ENCODE data around the gene NKAIN2.

DNA sequence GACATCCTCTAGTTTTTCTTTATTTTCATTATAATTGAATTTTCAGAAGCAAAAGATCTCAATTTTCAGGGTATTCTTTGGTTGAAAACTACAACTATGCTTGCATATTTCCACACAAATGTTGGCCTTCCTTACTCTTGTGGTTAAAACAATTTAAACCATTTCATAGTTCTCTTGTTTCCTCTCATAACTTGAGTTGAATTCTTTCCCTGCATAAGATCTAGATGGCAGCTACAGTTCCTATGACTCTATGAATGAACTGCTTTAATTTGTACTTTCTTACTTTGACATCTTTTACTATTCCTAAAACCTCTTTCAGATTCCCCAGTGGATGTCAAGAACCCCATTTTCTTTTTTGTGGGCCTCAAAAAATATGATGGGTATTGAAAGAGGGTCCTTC is 564.5 kb downstream of the NKAIN2 start:
- TF ChIP-seq MYC (IDR thresholded peaks at IDR 0.05; ENCODE audit: low read depth, low read length) (no peak), MYC (CRISPR knock-in tag; IDR thresholded peaks at IDR 0.05; ENCODE audit: borderline replicate concordance, low read depth) (no peak), ILK (tag; IDR thresholded peaks at IDR 0.05; ENCODE audit: borderline replicate concordance, low read depth) (no peak), ZNF232 (CRISPR knock-in tag; IDR thresholded peaks at IDR 0.05) (no peak), REST (IDR thresholded peaks at IDR 0.05; ENCODE audit: borderline replicate concordance) (no peak), REST (CRISPR knock-in tag; IDR thresholded peaks at IDR 0.05; ENCODE audit: low read depth) (no peak), MAX (CRISPR knock-in tag; IDR thresholded peaks at IDR 0.05) (no peak), RNF2 (IDR thresholded peaks at IDR 0.05) (no peak)
- TF ChIP-seq, protein P1, sequence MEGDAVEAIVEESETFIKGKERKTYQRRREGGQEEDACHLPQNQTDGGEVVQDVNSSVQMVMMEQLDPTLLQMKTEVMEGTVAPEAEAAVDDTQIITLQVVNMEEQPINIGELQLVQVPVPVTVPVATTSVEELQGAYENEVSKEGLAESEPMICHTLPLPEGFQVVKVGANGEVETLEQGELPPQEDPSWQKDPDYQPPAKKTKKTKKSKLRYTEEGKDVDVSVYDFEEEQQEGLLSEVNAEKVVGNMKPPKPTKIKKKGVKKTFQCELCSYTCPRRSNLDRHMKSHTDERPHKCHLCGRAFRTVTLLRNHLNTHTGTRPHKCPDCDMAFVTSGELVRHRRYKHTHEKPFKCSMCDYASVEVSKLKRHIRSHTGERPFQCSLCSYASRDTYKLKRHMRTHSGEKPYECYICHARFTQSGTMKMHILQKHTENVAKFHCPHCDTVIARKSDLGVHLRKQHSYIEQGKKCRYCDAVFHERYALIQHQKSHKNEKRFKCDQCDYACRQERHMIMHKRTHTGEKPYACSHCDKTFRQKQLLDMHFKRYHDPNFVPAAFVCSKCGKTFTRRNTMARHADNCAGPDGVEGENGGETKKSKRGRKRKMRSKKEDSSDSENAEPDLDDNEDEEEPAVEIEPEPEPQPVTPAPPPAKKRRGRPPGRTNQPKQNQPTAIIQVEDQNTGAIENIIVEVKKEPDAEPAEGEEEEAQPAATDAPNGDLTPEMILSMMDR (IDR thresholded peaks at IDR 0.05 in 2 of 3, conservative IDR thresholded peaks at IDR 0.05 in 1 of 3; ENCODE audit: insufficient read depth in 2 of 3, low read depth in 1 of 3, low read length in 3 of 3) = no peak
- TF ChIP-seq, protein P2, sequence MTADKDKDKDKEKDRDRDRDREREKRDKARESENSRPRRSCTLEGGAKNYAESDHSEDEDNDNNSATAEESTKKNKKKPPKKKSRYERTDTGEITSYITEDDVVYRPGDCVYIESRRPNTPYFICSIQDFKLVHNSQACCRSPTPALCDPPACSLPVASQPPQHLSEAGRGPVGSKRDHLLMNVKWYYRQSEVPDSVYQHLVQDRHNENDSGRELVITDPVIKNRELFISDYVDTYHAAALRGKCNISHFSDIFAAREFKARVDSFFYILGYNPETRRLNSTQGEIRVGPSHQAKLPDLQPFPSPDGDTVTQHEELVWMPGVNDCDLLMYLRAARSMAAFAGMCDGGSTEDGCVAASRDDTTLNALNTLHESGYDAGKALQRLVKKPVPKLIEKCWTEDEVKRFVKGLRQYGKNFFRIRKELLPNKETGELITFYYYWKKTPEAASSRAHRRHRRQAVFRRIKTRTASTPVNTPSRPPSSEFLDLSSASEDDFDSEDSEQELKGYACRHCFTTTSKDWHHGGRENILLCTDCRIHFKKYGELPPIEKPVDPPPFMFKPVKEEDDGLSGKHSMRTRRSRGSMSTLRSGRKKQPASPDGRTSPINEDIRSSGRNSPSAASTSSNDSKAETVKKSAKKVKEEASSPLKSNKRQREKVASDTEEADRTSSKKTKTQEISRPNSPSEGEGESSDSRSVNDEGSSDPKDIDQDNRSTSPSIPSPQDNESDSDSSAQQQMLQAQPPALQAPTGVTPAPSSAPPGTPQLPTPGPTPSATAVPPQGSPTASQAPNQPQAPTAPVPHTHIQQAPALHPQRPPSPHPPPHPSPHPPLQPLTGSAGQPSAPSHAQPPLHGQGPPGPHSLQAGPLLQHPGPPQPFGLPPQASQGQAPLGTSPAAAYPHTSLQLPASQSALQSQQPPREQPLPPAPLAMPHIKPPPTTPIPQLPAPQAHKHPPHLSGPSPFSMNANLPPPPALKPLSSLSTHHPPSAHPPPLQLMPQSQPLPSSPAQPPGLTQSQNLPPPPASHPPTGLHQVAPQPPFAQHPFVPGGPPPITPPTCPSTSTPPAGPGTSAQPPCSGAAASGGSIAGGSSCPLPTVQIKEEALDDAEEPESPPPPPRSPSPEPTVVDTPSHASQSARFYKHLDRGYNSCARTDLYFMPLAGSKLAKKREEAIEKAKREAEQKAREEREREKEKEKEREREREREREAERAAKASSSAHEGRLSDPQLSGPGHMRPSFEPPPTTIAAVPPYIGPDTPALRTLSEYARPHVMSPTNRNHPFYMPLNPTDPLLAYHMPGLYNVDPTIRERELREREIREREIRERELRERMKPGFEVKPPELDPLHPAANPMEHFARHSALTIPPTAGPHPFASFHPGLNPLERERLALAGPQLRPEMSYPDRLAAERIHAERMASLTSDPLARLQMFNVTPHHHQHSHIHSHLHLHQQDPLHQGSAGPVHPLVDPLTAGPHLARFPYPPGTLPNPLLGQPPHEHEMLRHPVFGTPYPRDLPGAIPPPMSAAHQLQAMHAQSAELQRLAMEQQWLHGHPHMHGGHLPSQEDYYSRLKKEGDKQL (CRISPR knock-in tag; IDR thresholded peaks at IDR 0.05; ENCODE audit: borderline replicate concordance) = no peak
- TF ChIP-seq, protein P3, sequence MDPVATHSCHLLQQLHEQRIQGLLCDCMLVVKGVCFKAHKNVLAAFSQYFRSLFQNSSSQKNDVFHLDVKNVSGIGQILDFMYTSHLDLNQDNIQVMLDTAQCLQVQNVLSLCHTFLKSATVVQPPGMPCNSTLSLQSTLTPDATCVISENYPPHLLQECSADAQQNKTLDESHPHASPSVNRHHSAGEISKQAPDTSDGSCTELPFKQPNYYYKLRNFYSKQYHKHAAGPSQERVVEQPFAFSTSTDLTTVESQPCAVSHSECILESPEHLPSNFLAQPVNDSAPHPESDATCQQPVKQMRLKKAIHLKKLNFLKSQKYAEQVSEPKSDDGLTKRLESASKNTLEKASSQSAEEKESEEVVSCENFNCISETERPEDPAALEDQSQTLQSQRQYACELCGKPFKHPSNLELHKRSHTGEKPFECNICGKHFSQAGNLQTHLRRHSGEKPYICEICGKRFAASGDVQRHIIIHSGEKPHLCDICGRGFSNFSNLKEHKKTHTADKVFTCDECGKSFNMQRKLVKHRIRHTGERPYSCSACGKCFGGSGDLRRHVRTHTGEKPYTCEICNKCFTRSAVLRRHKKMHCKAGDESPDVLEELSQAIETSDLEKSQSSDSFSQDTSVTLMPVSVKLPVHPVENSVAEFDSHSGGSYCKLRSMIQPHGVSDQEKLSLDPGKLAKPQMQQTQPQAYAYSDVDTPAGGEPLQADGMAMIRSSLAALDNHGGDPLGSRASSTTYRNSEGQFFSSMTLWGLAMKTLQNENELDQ (CRISPR knock-in tag; IDR thresholded peaks at IDR 0.05; ENCODE audit: borderline replicate concordance) = no peak
- TF ChIP-seq, protein P4, sequence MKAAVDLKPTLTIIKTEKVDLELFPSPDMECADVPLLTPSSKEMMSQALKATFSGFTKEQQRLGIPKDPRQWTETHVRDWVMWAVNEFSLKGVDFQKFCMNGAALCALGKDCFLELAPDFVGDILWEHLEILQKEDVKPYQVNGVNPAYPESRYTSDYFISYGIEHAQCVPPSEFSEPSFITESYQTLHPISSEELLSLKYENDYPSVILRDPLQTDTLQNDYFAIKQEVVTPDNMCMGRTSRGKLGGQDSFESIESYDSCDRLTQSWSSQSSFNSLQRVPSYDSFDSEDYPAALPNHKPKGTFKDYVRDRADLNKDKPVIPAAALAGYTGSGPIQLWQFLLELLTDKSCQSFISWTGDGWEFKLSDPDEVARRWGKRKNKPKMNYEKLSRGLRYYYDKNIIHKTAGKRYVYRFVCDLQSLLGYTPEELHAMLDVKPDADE (conservative IDR thresholded peaks at IDR 0.05; ENCODE audit: control insufficient read depth, low read depth, low read length) = no peak
